HL-60 (cell line): Measurements from ENCODE around the gene ZFR.

Experiments used
- DNase-seq, 2 experiments: peaks; one replicate each; pipeline ENCODE4 v3.0.0-alpha.2; 2010 to 2020; ENCODE audit warnings: low read depth in 1 of 2, low spot score in 1 of 2
- H3K27ac ChIP-seq: fragments of 250-450 bp; sonication (Bioruptor Pico); replicated peaks from 2 replicates; pipeline ENCODE4 v1.5.1; 2020; ENCODE audit warnings: mild to moderate bottlenecking, moderate library complexity
- H3K27me3 ChIP-seq: fragments of 250-450 bp; sonication (Bioruptor Pico); 2 replicates; pipeline ENCODE4 v1.5.1; 2021; ENCODE audit warnings: mild to moderate bottlenecking, moderate library complexity; ENCODE audit not compliant: insufficient read depth, poor library complexity, severe bottlenecking
- H3K4me3 ChIP-seq: replicated peaks from 2 replicates; pipeline ENCODE4 v1.5.1; 2011; ENCODE audit warnings: mild to moderate bottlenecking, control low read depth, low read length; ENCODE audit not compliant: insufficient read depth
- GABPA ChIP-seq: IDR thresholded peaks from 2 replicates; pipeline ENCODE4 v1.6.1; 2012; ENCODE audit warnings: low read depth
- POLR2AphosphoS5 ChIP-seq: IDR thresholded peaks from 2 replicates; pipeline ENCODE4 v1.6.1; 2012; ENCODE audit warnings: low read depth
- SPI1 ChIP-seq: IDR thresholded peaks from 2 replicates; pipeline ENCODE4 v1.6.1; 2012; ENCODE audit warnings: low read depth, mild to moderate bottlenecking, borderline replicate concordance
- TF ChIP-seq, protein P1 (sequence below): IDR thresholded peaks from one replicate; pipeline ENCODE4 v1.5.1; 2011; ENCODE audit warnings: low read length, control low read depth, inconsistent platforms; ENCODE audit not compliant: insufficient read depth
- TF ChIP-seq, protein P2 (sequence below): IDR thresholded peaks from 2 replicates; pipeline ENCODE4 v1.6.1; 2012; ENCODE audit warnings: low read depth; ENCODE audit not compliant: insufficient replicate concordance

Gene ZFR

GRCh38 chr5:32363030-32363429 is 81.5 kb downstream of the ZFR start:
- Histone ChIP-seq H3K4me3 (no peak overlapping the region), H3K27ac (no peak overlapping the region), H3K27me3 (no peaks in the 10 kb centered on the region)
- no peak for DNase-seq
- TF ChIP-seq, protein P1, sequence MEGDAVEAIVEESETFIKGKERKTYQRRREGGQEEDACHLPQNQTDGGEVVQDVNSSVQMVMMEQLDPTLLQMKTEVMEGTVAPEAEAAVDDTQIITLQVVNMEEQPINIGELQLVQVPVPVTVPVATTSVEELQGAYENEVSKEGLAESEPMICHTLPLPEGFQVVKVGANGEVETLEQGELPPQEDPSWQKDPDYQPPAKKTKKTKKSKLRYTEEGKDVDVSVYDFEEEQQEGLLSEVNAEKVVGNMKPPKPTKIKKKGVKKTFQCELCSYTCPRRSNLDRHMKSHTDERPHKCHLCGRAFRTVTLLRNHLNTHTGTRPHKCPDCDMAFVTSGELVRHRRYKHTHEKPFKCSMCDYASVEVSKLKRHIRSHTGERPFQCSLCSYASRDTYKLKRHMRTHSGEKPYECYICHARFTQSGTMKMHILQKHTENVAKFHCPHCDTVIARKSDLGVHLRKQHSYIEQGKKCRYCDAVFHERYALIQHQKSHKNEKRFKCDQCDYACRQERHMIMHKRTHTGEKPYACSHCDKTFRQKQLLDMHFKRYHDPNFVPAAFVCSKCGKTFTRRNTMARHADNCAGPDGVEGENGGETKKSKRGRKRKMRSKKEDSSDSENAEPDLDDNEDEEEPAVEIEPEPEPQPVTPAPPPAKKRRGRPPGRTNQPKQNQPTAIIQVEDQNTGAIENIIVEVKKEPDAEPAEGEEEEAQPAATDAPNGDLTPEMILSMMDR, result no peak
- TF ChIP-seq SPI1, result no peak
- TF ChIP-seq POLR2AphosphoS5, result no peak
- TF ChIP-seq GABPA, result no peak
- TF ChIP-seq, protein P2, sequence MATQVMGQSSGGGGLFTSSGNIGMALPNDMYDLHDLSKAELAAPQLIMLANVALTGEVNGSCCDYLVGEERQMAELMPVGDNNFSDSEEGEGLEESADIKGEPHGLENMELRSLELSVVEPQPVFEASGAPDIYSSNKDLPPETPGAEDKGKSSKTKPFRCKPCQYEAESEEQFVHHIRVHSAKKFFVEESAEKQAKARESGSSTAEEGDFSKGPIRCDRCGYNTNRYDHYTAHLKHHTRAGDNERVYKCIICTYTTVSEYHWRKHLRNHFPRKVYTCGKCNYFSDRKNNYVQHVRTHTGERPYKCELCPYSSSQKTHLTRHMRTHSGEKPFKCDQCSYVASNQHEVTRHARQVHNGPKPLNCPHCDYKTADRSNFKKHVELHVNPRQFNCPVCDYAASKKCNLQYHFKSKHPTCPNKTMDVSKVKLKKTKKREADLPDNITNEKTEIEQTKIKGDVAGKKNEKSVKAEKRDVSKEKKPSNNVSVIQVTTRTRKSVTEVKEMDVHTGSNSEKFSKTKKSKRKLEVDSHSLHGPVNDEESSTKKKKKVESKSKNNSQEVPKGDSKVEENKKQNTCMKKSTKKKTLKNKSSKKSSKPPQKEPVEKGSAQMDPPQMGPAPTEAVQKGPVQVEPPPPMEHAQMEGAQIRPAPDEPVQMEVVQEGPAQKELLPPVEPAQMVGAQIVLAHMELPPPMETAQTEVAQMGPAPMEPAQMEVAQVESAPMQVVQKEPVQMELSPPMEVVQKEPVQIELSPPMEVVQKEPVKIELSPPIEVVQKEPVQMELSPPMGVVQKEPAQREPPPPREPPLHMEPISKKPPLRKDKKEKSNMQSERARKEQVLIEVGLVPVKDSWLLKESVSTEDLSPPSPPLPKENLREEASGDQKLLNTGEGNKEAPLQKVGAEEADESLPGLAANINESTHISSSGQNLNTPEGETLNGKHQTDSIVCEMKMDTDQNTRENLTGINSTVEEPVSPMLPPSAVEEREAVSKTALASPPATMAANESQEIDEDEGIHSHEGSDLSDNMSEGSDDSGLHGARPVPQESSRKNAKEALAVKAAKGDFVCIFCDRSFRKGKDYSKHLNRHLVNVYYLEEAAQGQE, result no peak

- DNase-seq, result no peak
- no peak overlapping the region for H3K4me3 ChIP-seq
- TF ChIP-seq SPI1, result no peak
- TF ChIP-seq POLR2AphosphoS5, result no peak
- TF ChIP-seq, protein P1, result no peak
- TF ChIP-seq, protein P2, result no peak
- TF ChIP-seq GABPA, result no peak
- no peak overlapping the region for H3K27ac ChIP-seq
- H3K27me3 ChIP-seq, result no peaks in the 10 kb centered on the region
Observed at GRCh38 chr5:32362527-32362926, 82.0 kb downstream of the ZFR start.

- Histone ChIP-seq H3K27ac (no peak overlapping the region), H3K4me3 (no peak overlapping the region), H3K27me3 (no peaks in the 10 kb centered on the region)
- TF ChIP-seq GABPA (no peak), SPI1 (no peak), POLR2AphosphoS5 (no peak)
- TF ChIP-seq, protein P2, result no peak
- TF ChIP-seq, protein P1, result no peak
- DNase-seq, result no peak
Observed at GRCh38 chr5:32360906-32361305, 83.6 kb downstream of the ZFR start.
